Ishikawa (cell line): ENCODE measurements around the gene ST3GAL3.

ENCODE experiments used
- CEBPB ChIP-seq: IDR thresholded peaks from 2 replicates; pipeline ENCODE4 v1.6.1; 2012
- CREB1 ChIP-seq: IDR thresholded peaks from 2 replicates; pipeline ENCODE4 v1.6.1; 2012; ENCODE audit warnings: low read depth
- EGR1 ChIP-seq: IDR thresholded peaks from 2 replicates; pipeline ENCODE4 v1.6.1; 2012
- EP300 ChIP-seq: IDR thresholded peaks from 2 replicates; pipeline ENCODE4 v1.6.1; 2012; ENCODE audit warnings: borderline replicate concordance
- FOXM1 ChIP-seq: IDR thresholded peaks from 2 replicates; pipeline ENCODE4 v1.6.1; 2012; ENCODE audit warnings: low read depth, borderline replicate concordance
- MAX ChIP-seq: IDR thresholded peaks from 2 replicates; pipeline ENCODE4 v1.6.1; 2012
- NFIC ChIP-seq: IDR thresholded peaks from 2 replicates; pipeline ENCODE4 v1.6.1; 2012
- RAD21 ChIP-seq: IDR thresholded peaks from 2 replicates; pipeline ENCODE4 v1.6.1; 2012; ENCODE audit warnings: low read depth
- TAF1 ChIP-seq: IDR thresholded peaks from 2 replicates; pipeline ENCODE4 v1.6.1; 2012; ENCODE audit warnings: low read depth, mild to moderate bottlenecking
- TCF12 ChIP-seq: IDR thresholded peaks from 2 replicates; pipeline ENCODE4 v1.6.1; 2012; ENCODE audit warnings: low read depth
- TEAD4 ChIP-seq: IDR thresholded peaks from 2 replicates; pipeline ENCODE4 v1.6.1; 2012
- YY1 ChIP-seq: IDR thresholded peaks from 2 replicates; pipeline ENCODE4 v1.6.1; 2012; ENCODE audit warnings: low read depth
- ZBTB7A ChIP-seq: IDR thresholded peaks from 2 replicates; pipeline ENCODE4 v1.6.1; 2012; ENCODE audit warnings: low read depth
- TF ChIP-seq, protein P1 (sequence below): IDR thresholded peaks from 2 replicates; pipeline ENCODE4 v1.6.1; 2012
- TF ChIP-seq, protein P2 (sequence below): IDR thresholded peaks from 2 replicates; pipeline ENCODE4 v1.6.1; 2012; ENCODE audit warnings: low read depth, mild to moderate bottlenecking

ST3GAL3 gene

GRCh38 chr1:43883321-43883720 is 176.0 kb downstream of the ST3GAL3 start:
- no peak for TF ChIP-seq CREB1
- TF ChIP-seq YY1, result no peak
- TF ChIP-seq NFIC, result no peak
- TF ChIP-seq TAF1, result no peak
- TF ChIP-seq CEBPB, result no peak

DNA sequence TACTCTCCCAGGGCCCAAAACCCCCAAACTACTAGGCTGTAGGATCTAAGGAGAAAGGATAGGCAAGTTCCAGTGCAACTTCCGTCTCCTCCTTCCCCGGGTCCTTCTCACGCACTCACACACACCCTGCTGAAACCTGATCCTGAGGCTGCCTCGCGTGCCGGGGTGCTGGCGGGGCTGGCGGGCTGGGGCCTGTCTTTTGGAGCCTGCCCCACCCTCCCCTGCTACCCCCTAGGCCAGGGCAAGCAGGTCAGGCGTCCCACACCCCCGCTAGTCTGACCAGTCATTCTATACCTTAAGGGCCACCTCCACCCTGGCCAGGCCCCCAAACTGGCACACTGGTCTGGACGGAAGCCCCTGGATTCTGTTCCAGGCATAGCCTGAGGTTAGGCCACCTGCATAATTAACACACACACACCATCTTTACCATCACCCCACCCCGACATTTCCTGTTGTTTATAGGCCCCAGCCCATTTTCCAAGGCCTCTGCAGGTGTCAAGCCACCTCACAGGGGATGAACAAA is 178.0 kb downstream of the ST3GAL3 start:
- TF ChIP-seq TAF1 (0 out of 2 replicates have a peak, but pooled peaks have one; percentile 31), RAD21 (no peak), ZBTB7A (peak; percentile 63; the same call in 1 of the 2 replicates), YY1 (no peak), TCF12 (0 out of 2 replicates have a peak, but pooled peaks have one; percentile 41), MAX (peak; percentile 73), CREB1 (no peak)
- TF ChIP-seq, protein P1, sequence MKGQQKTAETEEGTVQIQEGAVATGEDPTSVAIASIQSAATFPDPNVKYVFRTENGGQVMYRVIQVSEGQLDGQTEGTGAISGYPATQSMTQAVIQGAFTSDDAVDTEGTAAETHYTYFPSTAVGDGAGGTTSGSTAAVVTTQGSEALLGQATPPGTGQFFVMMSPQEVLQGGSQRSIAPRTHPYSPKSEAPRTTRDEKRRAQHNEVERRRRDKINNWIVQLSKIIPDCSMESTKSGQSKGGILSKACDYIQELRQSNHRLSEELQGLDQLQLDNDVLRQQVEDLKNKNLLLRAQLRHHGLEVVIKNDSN, result no peak

DNA sequence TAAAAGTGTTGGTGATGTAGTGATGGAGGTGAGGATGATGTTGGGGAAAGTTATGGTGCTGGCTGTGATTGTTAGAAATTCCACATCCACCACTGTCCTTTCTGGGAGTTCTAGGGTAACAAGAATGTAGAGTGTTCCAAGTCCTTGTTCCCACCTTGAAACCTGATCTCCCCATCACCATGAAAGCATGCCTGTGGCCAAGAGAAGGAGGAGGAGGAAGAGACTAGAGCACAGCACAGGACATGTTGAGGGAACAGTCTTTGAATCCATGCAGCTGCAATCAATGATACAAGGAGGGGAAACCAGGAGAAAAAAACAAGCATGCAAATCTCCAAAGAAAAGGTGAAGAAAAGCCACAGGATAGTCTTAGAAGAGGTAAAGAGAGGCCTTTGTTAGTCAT is 180.4 kb downstream of the ST3GAL3 start:
- no peak for TF ChIP-seq TCF12
- no peak for TF ChIP-seq MAX
- no peak for TF ChIP-seq EP300
- TF ChIP-seq ZBTB7A, result no peak
- no peak for TF ChIP-seq NFIC

GRCh38 chr1:43890815-43891214 is 183.5 kb downstream of the ST3GAL3 start:
- no peak for TF ChIP-seq RAD21
- TF ChIP-seq CEBPB, result no peak
- TF ChIP-seq CREB1, result no peak
- no peak for TF ChIP-seq TCF12
- no peak for TF ChIP-seq ZBTB7A
- TF ChIP-seq NFIC, result no peak
- TF ChIP-seq TAF1, result no peak
- no peak for TF ChIP-seq MAX
- TF ChIP-seq, protein P1, result no peak
- TF ChIP-seq FOXM1, result no peak
- no peak for TF ChIP-seq EP300
- no peak for TF ChIP-seq YY1
- TF ChIP-seq, protein P2, sequence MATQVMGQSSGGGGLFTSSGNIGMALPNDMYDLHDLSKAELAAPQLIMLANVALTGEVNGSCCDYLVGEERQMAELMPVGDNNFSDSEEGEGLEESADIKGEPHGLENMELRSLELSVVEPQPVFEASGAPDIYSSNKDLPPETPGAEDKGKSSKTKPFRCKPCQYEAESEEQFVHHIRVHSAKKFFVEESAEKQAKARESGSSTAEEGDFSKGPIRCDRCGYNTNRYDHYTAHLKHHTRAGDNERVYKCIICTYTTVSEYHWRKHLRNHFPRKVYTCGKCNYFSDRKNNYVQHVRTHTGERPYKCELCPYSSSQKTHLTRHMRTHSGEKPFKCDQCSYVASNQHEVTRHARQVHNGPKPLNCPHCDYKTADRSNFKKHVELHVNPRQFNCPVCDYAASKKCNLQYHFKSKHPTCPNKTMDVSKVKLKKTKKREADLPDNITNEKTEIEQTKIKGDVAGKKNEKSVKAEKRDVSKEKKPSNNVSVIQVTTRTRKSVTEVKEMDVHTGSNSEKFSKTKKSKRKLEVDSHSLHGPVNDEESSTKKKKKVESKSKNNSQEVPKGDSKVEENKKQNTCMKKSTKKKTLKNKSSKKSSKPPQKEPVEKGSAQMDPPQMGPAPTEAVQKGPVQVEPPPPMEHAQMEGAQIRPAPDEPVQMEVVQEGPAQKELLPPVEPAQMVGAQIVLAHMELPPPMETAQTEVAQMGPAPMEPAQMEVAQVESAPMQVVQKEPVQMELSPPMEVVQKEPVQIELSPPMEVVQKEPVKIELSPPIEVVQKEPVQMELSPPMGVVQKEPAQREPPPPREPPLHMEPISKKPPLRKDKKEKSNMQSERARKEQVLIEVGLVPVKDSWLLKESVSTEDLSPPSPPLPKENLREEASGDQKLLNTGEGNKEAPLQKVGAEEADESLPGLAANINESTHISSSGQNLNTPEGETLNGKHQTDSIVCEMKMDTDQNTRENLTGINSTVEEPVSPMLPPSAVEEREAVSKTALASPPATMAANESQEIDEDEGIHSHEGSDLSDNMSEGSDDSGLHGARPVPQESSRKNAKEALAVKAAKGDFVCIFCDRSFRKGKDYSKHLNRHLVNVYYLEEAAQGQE, result no peak
- TF ChIP-seq TEAD4, result no peak
- TF ChIP-seq EGR1, result no peak

GRCh38 chr1:43893006-43893405 is 185.7 kb downstream of the ST3GAL3 start:
- TF ChIP-seq RAD21, result no peak
- TF ChIP-seq ZBTB7A, result no peak
- TF ChIP-seq NFIC, result no peak
- no peak for TF ChIP-seq YY1
- no peak for TF ChIP-seq TAF1
- no peak for TF ChIP-seq EGR1
- no peak for TF ChIP-seq TEAD4
- no peak for TF ChIP-seq CEBPB
- TF ChIP-seq, protein P2, result no peak
- TF ChIP-seq CREB1, result no peak
- no peak for TF ChIP-seq EP300

GRCh38 chr1:43898981-43899380 is 191.6 kb downstream of the ST3GAL3 start:
- TF ChIP-seq NFIC (no peak), FOXM1 (no peak), ZBTB7A (no peak), YY1 (no peak), RAD21 (no peak), CEBPB (no peak), CREB1 (no peak), EGR1 (no peak), EP300 (no peak), TAF1 (no peak)
- TF ChIP-seq, protein P1, result no peak
